Body of pancreas (tissue), 4 donors: Measurements from ENCODE around the gene ULK2. TPM values are rescaled to one million over a fixed set of nuclear protein-coding genes. Genes with fewer than 3 reads are reported as not detected.
A peak's percentile ranks its signal among the peaks of the same experiment; 100 is the strongest.

Source experiments
- ATAC-seq: fragments of 150-250 bp; one replicate; pipeline ENCODE4 v1.9.1; 2016
- DNase-seq, 4 donors: peaks; one replicate each; pipeline ENCODE4 v3.0.0-alpha.2; 2019
- H3K27ac ChIP-seq, 4 donors: fragments of 200-600 bp; sonication (generic); 1 replicate in 3 of 4; 2 replicates in 1 of 4; pipeline versions ENCODE4 v1.5.1 to v1.6.1; 2016 to 2019; ENCODE audit warnings: mild to moderate bottlenecking in 1 of 4, mixed read lengths in 1 of 4, moderate library complexity in 1 of 4
- H3K27me3 ChIP-seq, 2 donors: fragments of 200-600 bp; sonication (generic); one replicate each; pipeline ENCODE4 v1.6.0; 2016; ENCODE audit warnings: mild to moderate bottlenecking in 1 of 2
- H3K36me3 ChIP-seq, 2 donors: fragments of 200-600 bp; sonication (generic); replicated peaks in 1 of 2; 2 replicates each; pipeline ENCODE4 v1.5.1; 2016; ENCODE audit warnings: low read depth in 2 of 2; ENCODE audit not compliant: insufficient read depth in 1 of 2
- H3K4me1 ChIP-seq: fragments of 200-600 bp; sonication (generic); one replicate; pipeline ENCODE4 v1.6.0; 2016
- H3K4me3 ChIP-seq, 2 donors: fragments of 200-600 bp; sonication (generic); 1 replicate in 1 of 2; 2 replicates in 1 of 2; pipeline ENCODE4 v1.5.1; 2016 to 2019
- H3K9me3 ChIP-seq, 3 donors: fragments of 200-600 bp; sonication (generic); 1 replicate in 2 of 3; 2 replicates in 1 of 3; pipeline ENCODE4 v1.5.1; 2016
- CTCF ChIP-seq, 7 experiments: fragments of 450-650 bp in 4 of 7; fragments of 200-600 bp in 3 of 7; sonication (generic) in 3 of 7; IDR thresholded peaks; one replicate each; pipeline ENCODE4 v1.5.1; 2016 to 2019; ENCODE audit warnings: antibody characterized with exemption in 7 of 7
- POLR2A ChIP-seq, 3 donors: fragments of 450-650 bp; IDR thresholded peaks; one replicate each; pipeline ENCODE4 v1.6.1; 2016; ENCODE audit warnings: antibody characterized with exemption in 3 of 3, mild to moderate bottlenecking in 2 of 3
- WGBS, 2 donors: methylation state at CpG; one replicate each; pipeline ENCODE4 v1.1.5; 2017; 5-methylcytosine and 5-hydroxymethylcytosine counted together
- intact Hi-C: fragments of 100-400 bp; cut with DNase I; formaldehyde crosslinking; loops from one replicate; pipeline ENCODE4 v1.15.1; 2023
- total RNA-seq, 2 donors: library from RNA; depleted of rRNA; stranded (reverse); fragments of >200 nt; gene quantifications; one replicate each; pipeline ENCODE4 v1.1.0, GENCODE V29; 2016

Gene ULK2
- total RNA-seq, 2 donors from 2014 or later: 10.1 to 28.3 TPM

- no peak for ATAC-seq
- 30 to 38% methylated on average over 18 to 25 of the region's 25 CpGs for WGBS, 2 donors
- Histone ChIP-seq H3K4me3 (no peak within 1 kb of the TSS), H3K4me1 (peaks cover 19% of the 10 kb centered on the region), H3K9me3 (no peaks in the 10 kb centered on the region), H3K27ac (no peak within 1 kb of the TSS), H3K36me3 (no peaks in the 10 kb centered on the region), H3K27me3 (no peaks in the 10 kb centered on the region)
- DNase-seq: peak in 3 of 4 donors; percentile 30 to 63 (median 50)
- TF ChIP-seq CTCF (IDR thresholded peaks at IDR 0.05) (no peak), POLR2A (IDR thresholded peaks at IDR 0.05) (no peak)
- intact Hi-C loops: no loop called here
Observed at GRCh38 chr17:19747829-19748806, 119.6 kb downstream of the ULK2 start, which contains the start of gene ALDH3A1. TSS of gene ALDH3A1 (minus strand) at chr17:19748298. CDS start at chr17:19745129, 3,169 bp downstream.

GRCh38 chr17:19747159-19747719 lies 120.5 kb downstream of the ULK2 start:
- H3K4me1 ChIP-seq: peaks cover 19% of the 10 kb centered on the region
- no peaks in the 10 kb centered on the region for H3K36me3 ChIP-seq
- no peak overlapping the region for H3K4me3 ChIP-seq
- ATAC-seq (no peak), DNase-seq (no peak)
- WGBS, 2 donors: 52 to 91% methylated on average over 4 to 13 of the region's 13 CpGs
- H3K27ac ChIP-seq: no peak overlapping the region
- intact Hi-C loops: no loop called here
- no peak for TF ChIP-seq CTCF (IDR thresholded peaks at IDR 0.05)
- TF ChIP-seq POLR2A (IDR thresholded peaks at IDR 0.05): no peak
- H3K27me3 ChIP-seq: no peaks in the 10 kb centered on the region
- no peaks in the 10 kb centered on the region for H3K9me3 ChIP-seq

- 86 to 91% methylated on average over 20 of the region's 20 CpGs for WGBS, 2 donors
- ATAC-seq: no peak
- intact Hi-C loops: no loop called here
Observed at GRCh38 chr17:19746517-19746916, 121.2 kb downstream of the ULK2 start.

GRCh38 chr17:19744922-19745757 lies 122.6 kb downstream of the ULK2 start:
- intact Hi-C loops: no loop called here
- Histone ChIP-seq H3K9me3 (no peaks in the 10 kb centered on the region), H3K4me3 (peak overlapping the region; percentile 6 to 32), H3K4me1 (peaks cover 19% of the 10 kb centered on the region), H3K27ac (peak overlapping the region in 2 of 4 donors; percentile 19 to 21), H3K27me3 (no peaks in the 10 kb centered on the region), H3K36me3 (no peaks in the 10 kb centered on the region)
- TF ChIP-seq POLR2A (IDR thresholded peaks at IDR 0.05): peak in 1 of 3 donors; percentile 16
- peak; percentile 84 to 99 (median 94) for TF ChIP-seq CTCF (IDR thresholded peaks at IDR 0.05)
- peak; percentile 93 to 96 (median 93) for DNase-seq
- WGBS, 2 donors: 27 to 56% methylated on average over 23 to 43 of the region's 50 CpGs
- peak; percentile 93 for ATAC-seq

More at GRCh38 chr17:19746517-19746916, 121.2 kb downstream of the ULK2 start:
- no peaks in the 10 kb centered on the region for H3K9me3 ChIP-seq
- H3K4me1 ChIP-seq: peaks cover 19% of the 10 kb centered on the region
- TF ChIP-seq POLR2A (IDR thresholded peaks at IDR 0.05) (no peak), CTCF (IDR thresholded peaks at IDR 0.05) (no peak)
- H3K36me3 ChIP-seq: no peaks in the 10 kb centered on the region
- no peak for DNase-seq
- H3K27me3 ChIP-seq: no peaks in the 10 kb centered on the region
- H3K27ac ChIP-seq: no peak overlapping the region
- H3K4me3 ChIP-seq: no peak overlapping the region
